Adrenal gland (tissue), 12 donors: ENCODE results near the gene TNIK. TPM values are rescaled to one million over a fixed set of nuclear protein-coding genes. Genes with fewer than 3 reads are reported as not detected.

ENCODE experiments used
- DNase-seq, 7 donors: peaks; one replicate each; pipeline ENCODE4 v3.0.0-alpha.2; 2019 to 2020
- H3K27ac ChIP-seq, 5 donors: fragments of 200-600 bp; sonication (generic) in 4 of 5; 1 replicate in 3 of 5; 2 replicates in 2 of 5; pipeline versions ENCODE4 v1.5.1 to v1.8.0; 2016 to 2020; ENCODE audit warnings: mild to moderate bottlenecking in 1 of 5
- H3K27me3 ChIP-seq: fragments of 200-600 bp; 2 replicates; pipeline ENCODE4 v1.8.0; 2021
- H3K36me3 ChIP-seq, 2 donors: fragments of 200-600 bp; replicated peaks in 1 of 2; 1 replicate in 1 of 2; 2 replicates in 1 of 2; pipeline versions ENCODE4 v1.5.1 to v1.8.0; 2018 to 2022
- H3K4me1 ChIP-seq, 2 donors: fragments of 200-600 bp; replicated peaks in 1 of 2; 1 replicate in 1 of 2; 2 replicates in 1 of 2; pipeline versions ENCODE4 v1.5.1 to v1.8.0; 2018 to 2021
- H3K4me3 ChIP-seq, 4 donors: fragments of 200-600 bp; sonication (generic) in 3 of 4; one replicate each; pipeline ENCODE4 v1.5.1; 2016 to 2018
- H3K9me3 ChIP-seq, 3 donors: fragments of 200-600 bp; sonication (generic) in 1 of 3; replicated peaks in 1 of 3; 1 replicate in 2 of 3; 2 replicates in 1 of 3; pipeline versions ENCODE4 v1.5.1 to v1.8.0; 2016 to 2021
- POLR2A ChIP-seq, 2 donors: fragments of 450-650 bp; IDR thresholded peaks; one replicate each; pipeline ENCODE4 v1.6.1; 2017; ENCODE audit warnings: antibody characterized with exemption in 2 of 2, mild to moderate bottlenecking in 2 of 2, moderate library complexity in 1 of 2
- WGBS, 4 donors: extraction: QIAGEN DNeasy Blood & Tissue Kit in 2 of 4; methylation state at CpG; one replicate each; pipeline versions ENCODE4 v1.1.5 to v1.1.7; 2013 to 2017; 5-methylcytosine and 5-hydroxymethylcytosine counted together
- intact Hi-C, 2 donors: fragments of 100-400 bp; cut with DNase I; formaldehyde crosslinking; loops; one replicate each; pipeline versions ENCODE4 v1.14.1 to v1.15.0; 2022 to 2023
- polyA plus RNA-seq, 3 donors: library from polyadenylated mRNA; stranded (reverse); fragments of 200-250 nt in 2 of 3; fragments of 350-450 nt in 1 of 3; fragmentation: Illumina TruSeq in 1 of 3; extraction: RNeasy Lipid Tissue Mini Kit (QIAGEN cat#74804) in 1 of 3; gene quantifications; one replicate each; pipeline ENCODE4 v1.2.3, GENCODE V29; 2013 to 2014
- total RNA-seq, 9 donors: library from RNA; depleted of rRNA in 4 of 9; stranded (reverse); fragments of >200 nt in 4 of 9; fragments of 120-200 nt in 1 of 9; fragmentation: NEBNext Ultra II Directional in 1 of 9; extraction: Animal tissue kit (Norgen Biotek cat#: 25700) in 1 of 9; gene quantifications; one replicate each; pipeline versions ENCODE4 v1.1.0 to v1.2.4, GENCODE V29; 2013 to 2023
- TF ChIP-seq, protein P1 (sequence below), 6 experiments: fragments of 450-650 bp in 4 of 6; fragments of 200-600 bp in 2 of 6; sonication (generic) in 1 of 6; IDR thresholded peaks; 1 replicate in 5 of 6; 2 replicates in 1 of 6; pipeline versions ENCODE4 v1.5.1 to v1.8.0; 2016 to 2021; ENCODE audit warnings: antibody characterized with exemption in 6 of 6, mild to moderate bottlenecking in 2 of 6, moderate library complexity in 1 of 6
- donor health status: healthy with polysubstance abuse.
- donor health status: Bipolar disorder and iron deficiency.
- donor health status: DM: yes; HTN: yes; CAD: no.
- donor health status: DM: no; HTN: no; CAD: no.
- donor health status: DM: no; HTN: no; CAD: no.
- donor health status: DM: yes; HTN: yes; CAD: no.

TNIK gene
- total and polyA plus RNA-seq, 12 donors = 4.9 to 33.1 (median 10.7) TPM

DNA sequence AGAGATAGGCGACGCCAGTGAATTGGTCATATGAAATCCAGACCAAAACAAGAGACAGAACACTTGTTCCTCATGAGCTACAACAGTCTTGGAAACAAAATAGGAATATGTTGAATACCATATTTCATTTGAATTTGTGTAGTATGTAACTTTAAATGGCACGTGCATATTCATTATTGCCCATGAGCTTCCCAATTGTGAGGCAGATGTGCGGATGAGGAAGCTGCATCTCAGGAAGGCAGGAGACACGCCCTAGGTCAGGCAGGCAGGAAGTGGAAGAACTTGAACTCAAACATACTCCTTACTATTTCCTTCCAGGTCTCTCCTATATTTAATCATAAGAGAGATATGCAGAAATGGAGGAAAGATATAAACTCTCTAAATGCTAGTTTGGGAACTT lies 326.9 kb downstream of the TNIK start:
- H3K4me3 ChIP-seq = no peak overlapping the region
- no peak overlapping the region for H3K27ac ChIP-seq
- intact Hi-C loops = no loop called here
- no peak for TF ChIP-seq POLR2A (IDR thresholded peaks at IDR 0.05)
- TF ChIP-seq, protein P1, sequence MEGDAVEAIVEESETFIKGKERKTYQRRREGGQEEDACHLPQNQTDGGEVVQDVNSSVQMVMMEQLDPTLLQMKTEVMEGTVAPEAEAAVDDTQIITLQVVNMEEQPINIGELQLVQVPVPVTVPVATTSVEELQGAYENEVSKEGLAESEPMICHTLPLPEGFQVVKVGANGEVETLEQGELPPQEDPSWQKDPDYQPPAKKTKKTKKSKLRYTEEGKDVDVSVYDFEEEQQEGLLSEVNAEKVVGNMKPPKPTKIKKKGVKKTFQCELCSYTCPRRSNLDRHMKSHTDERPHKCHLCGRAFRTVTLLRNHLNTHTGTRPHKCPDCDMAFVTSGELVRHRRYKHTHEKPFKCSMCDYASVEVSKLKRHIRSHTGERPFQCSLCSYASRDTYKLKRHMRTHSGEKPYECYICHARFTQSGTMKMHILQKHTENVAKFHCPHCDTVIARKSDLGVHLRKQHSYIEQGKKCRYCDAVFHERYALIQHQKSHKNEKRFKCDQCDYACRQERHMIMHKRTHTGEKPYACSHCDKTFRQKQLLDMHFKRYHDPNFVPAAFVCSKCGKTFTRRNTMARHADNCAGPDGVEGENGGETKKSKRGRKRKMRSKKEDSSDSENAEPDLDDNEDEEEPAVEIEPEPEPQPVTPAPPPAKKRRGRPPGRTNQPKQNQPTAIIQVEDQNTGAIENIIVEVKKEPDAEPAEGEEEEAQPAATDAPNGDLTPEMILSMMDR (IDR thresholded peaks at IDR 0.05) = no peak
- H3K27me3 ChIP-seq = no peaks in the 10 kb centered on the region
- H3K9me3 ChIP-seq = no peaks in the 10 kb centered on the region
- no peaks in the 10 kb centered on the region for H3K4me1 ChIP-seq
- no peak for DNase-seq
- H3K36me3 ChIP-seq = no peaks in the 10 kb centered on the region
- WGBS, 4 donors = 78 to 88% (median 86%) methylated on average over 5 of the region's 5 CpGs

DNA sequence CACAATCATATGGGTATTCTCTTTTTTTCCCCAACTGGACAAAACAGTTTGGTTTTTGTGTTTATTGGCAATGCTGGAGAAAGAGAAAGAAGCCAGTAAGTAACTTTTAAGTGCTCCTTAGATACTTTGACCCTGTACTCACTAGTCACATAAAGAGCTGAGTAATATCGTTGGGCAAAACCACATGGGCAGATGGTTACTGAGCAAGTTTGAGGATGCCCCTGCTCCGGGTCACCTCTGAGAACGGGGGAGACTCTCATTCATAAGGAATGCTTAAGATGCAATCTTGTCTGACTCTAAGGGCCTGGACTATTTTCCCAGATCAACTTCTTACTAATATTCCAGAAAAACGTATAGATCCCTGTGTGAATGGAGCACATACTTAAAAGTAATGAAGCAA lies 327.3 kb downstream of the TNIK start:
- no peak for DNase-seq
- Histone ChIP-seq H3K27ac (no peak overlapping the region), H3K4me3 (no peak overlapping the region), H3K4me1 (no peaks in the 10 kb centered on the region), H3K9me3 (no peaks in the 10 kb centered on the region), H3K27me3 (no peaks in the 10 kb centered on the region), H3K36me3 (no peaks in the 10 kb centered on the region)
- 91 to 97% (median 93%) methylated on average over 4 of the region's 4 CpGs for WGBS, 4 donors
- intact Hi-C loops = no loop called here
- TF ChIP-seq POLR2A (IDR thresholded peaks at IDR 0.05) = no peak
- TF ChIP-seq, protein P1 (IDR thresholded peaks at IDR 0.05) = no peak

- H3K9me3 ChIP-seq = no peaks in the 10 kb centered on the region
- WGBS, 4 donors = 71 to 91% (median 77%) methylated on average over 2 of the region's 2 CpGs
- H3K4me3 ChIP-seq = no peak overlapping the region
- no peaks in the 10 kb centered on the region for H3K36me3 ChIP-seq
- TF ChIP-seq, protein P1 (IDR thresholded peaks at IDR 0.05) = no peak
- no peak for TF ChIP-seq POLR2A (IDR thresholded peaks at IDR 0.05)
- H3K27ac ChIP-seq = no peak overlapping the region
- H3K4me1 ChIP-seq = no peaks in the 10 kb centered on the region
- no peaks in the 10 kb centered on the region for H3K27me3 ChIP-seq
- DNase-seq = no peak
- intact Hi-C loops = no loop called here
These were observed 330.4 kb downstream of the TNIK start for GRCh38 chr3:171129827-171130226.

DNA sequence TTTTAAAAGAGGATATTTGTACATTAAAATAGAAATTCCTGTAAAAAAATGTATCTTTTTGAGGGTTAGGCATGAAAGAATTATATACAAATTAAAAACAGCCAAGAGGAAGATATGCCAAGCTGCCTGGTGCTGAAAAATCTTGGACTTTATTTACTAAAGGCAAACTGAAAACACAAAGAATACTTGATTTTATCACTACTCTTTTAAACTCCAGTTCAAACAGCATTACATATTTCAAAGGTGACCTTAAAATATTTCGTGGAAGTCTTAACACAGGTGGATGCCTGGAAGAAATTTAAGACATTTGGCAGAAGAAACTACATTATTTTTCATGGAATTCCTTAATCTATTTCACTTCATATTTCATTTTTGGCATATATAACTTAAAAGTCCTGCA lies 332.6 kb downstream of the TNIK start:
- TF ChIP-seq, protein P1 (IDR thresholded peaks at IDR 0.05) = no peak
- no peak for TF ChIP-seq POLR2A (IDR thresholded peaks at IDR 0.05)
- H3K36me3 ChIP-seq = no peaks in the 10 kb centered on the region

More for the DNA sequence above, 332.6 kb downstream of the TNIK start:
- Histone ChIP-seq H3K4me1 (no peaks in the 10 kb centered on the region), H3K4me3 (no peak overlapping the region), H3K27ac (no peak overlapping the region), H3K27me3 (no peaks in the 10 kb centered on the region), H3K9me3 (no peaks in the 10 kb centered on the region)
- intact Hi-C loops = no loop called here
- DNase-seq = no peak
- 61 to 78% (median 71%) methylated on average over 1 of the region's 1 CpG for WGBS, 4 donors
